Esophagus muscularis mucosa (tissue), 4 donors: ENCODE measurements around the gene TANC1. TPM values are rescaled to one million over a fixed set of nuclear protein-coding genes. Genes with fewer than 3 reads are reported as not detected.

ENCODE experiments used
- DNase-seq: peaks from one replicate; pipeline ENCODE4 v3.0.0-alpha.2; 2017; ENCODE audit errors: extremely low spot score
- H3K27ac ChIP-seq, 4 donors: fragments of 200-600 bp; sonication (generic); replicated peaks in 1 of 4; 1 replicate in 3 of 4; 2 replicates in 1 of 4; pipeline ENCODE4 v1.5.1; 2016 to 2019; ENCODE audit warnings: mild to moderate bottlenecking in 1 of 4
- H3K27me3 ChIP-seq, 4 donors: fragments of 200-600 bp; sonication (generic); one replicate each; pipeline versions ENCODE4 v1.5.1 to v1.6.0; 2016 to 2019
- H3K36me3 ChIP-seq, 4 donors: fragments of 200-600 bp; sonication (generic); one replicate each; pipeline ENCODE4 v1.5.1; 2016 to 2019
- H3K4me1 ChIP-seq, 4 donors: fragments of 200-600 bp; sonication (generic); one replicate each; pipeline ENCODE4 v1.5.1; 2016 to 2019
- H3K4me3 ChIP-seq, 4 donors: fragments of 200-600 bp; sonication (generic); 1 replicate in 2 of 4; 2 replicates in 2 of 4; pipeline ENCODE4 v1.5.1; 2016 to 2019; ENCODE audit warnings: mild to moderate bottlenecking in 4 of 4, moderate library complexity in 1 of 4
- H3K9me3 ChIP-seq, 4 donors: fragments of 200-600 bp; sonication (generic); 1 replicate in 3 of 4; 2 replicates in 1 of 4; pipeline ENCODE4 v1.5.1; 2016 to 2019
- EP300 ChIP-seq: sonication (generic); formaldehyde crosslinking; IDR thresholded peaks from one replicate; pipeline ENCODE4 v1.6.1; 2017; ENCODE audit warnings: antibody characterized with exemption
- POLR2A ChIP-seq: fragments of 450-650 bp; IDR thresholded peaks from one replicate; pipeline ENCODE4 v1.6.1; 2017; ENCODE audit warnings: antibody characterized with exemption, moderate library complexity, mild to moderate bottlenecking, low read depth
- POLR2AphosphoS5 ChIP-seq, 2 donors: sonication (generic); formaldehyde crosslinking; IDR thresholded peaks; one replicate each; pipeline ENCODE4 v1.6.1; 2017; ENCODE audit warnings: antibody characterized with exemption in 2 of 2
- WGBS: methylation state at CpG from one replicate; pipeline ENCODE4 v1.1.5; 2018; 5-methylcytosine and 5-hydroxymethylcytosine counted together
- intact Hi-C: fragments of 100-400 bp; cut with DNase I; formaldehyde crosslinking; loops from one replicate; pipeline ENCODE4 v1.15.1; 2023
- total RNA-seq, 4 donors: library from RNA; depleted of rRNA; stranded (reverse); fragments of >200 nt; gene quantifications; one replicate each; pipeline versions ENCODE4 v1.1.0 to v1.2.1, GENCODE V29; 2016
- TF ChIP-seq, protein P1 (sequence below), 3 experiments: fragments of 200-600 bp in 2 of 3; fragments of 450-650 bp in 1 of 3; sonication (generic) in 2 of 3; IDR thresholded peaks; one replicate each; pipeline ENCODE4 v1.5.1; 2017 to 2019; ENCODE audit warnings: antibody characterized with exemption in 3 of 3, mild to moderate bottlenecking in 2 of 3, moderate library complexity in 1 of 3

The TANC1 gene
- total RNA-seq, 4 donors from 2014 or later = 34.3 to 54.0 (median 52.9) TPM

DNA sequence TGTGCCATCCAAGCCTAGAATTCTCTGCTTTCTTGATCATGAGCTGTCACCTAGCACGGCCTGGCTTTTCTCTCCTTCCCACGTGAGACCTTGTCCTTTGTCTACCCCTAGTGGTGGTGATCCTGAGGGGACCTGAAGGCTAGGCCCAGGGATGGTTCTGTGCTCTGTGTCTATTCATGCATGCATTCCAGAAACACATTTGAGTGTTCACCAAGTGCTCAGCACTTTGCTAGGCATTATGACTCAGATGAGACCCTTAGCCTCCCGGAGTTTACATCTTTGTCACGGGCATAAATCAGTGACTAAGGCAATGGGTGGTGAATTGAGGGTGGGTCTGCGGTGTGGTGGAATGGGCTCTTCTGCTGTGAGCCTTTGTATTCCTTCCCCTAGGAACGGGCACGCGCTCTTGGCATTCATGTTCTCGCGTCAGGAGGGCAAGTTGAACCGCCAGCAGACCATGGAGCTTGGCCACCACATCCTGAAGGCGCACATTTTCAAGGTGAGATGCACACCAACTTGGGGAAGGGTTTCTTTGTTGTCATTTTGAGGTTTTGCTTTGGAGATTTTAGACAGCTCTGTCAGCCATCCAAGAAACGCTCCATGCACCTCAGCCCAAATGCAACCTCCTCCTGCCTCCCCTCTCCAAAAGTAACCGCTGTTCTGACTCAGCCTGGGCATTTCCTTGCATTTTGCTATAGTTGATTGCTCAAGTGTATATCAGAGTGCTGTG lies 217.1 kb downstream of the TANC1 start:
- Histone ChIP-seq H3K36me3 (peaks cover 9 to 70% (median 43%) of the 10 kb centered on the region in 4 donors), H3K4me1 (peaks cover 0 to 30% (median 6%) of the 10 kb centered on the region in 4 donors), H3K27me3 (no peaks in the 10 kb centered on the region), H3K27ac (no peak overlapping the region), H3K4me3 (no peak overlapping the region), H3K9me3 (no peaks in the 10 kb centered on the region)
- no peak for TF ChIP-seq POLR2AphosphoS5 (IDR thresholded peaks at IDR 0.05)
- TF ChIP-seq, protein P1, sequence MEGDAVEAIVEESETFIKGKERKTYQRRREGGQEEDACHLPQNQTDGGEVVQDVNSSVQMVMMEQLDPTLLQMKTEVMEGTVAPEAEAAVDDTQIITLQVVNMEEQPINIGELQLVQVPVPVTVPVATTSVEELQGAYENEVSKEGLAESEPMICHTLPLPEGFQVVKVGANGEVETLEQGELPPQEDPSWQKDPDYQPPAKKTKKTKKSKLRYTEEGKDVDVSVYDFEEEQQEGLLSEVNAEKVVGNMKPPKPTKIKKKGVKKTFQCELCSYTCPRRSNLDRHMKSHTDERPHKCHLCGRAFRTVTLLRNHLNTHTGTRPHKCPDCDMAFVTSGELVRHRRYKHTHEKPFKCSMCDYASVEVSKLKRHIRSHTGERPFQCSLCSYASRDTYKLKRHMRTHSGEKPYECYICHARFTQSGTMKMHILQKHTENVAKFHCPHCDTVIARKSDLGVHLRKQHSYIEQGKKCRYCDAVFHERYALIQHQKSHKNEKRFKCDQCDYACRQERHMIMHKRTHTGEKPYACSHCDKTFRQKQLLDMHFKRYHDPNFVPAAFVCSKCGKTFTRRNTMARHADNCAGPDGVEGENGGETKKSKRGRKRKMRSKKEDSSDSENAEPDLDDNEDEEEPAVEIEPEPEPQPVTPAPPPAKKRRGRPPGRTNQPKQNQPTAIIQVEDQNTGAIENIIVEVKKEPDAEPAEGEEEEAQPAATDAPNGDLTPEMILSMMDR (IDR thresholded peaks at IDR 0.05) = peak in 2 of 3 experiments; percentile 15 to 38
- 85% methylated on average over 13 of the region's 14 CpGs for WGBS
- DNase-seq = no peak
- intact Hi-C loops = no loop called here

DNA sequence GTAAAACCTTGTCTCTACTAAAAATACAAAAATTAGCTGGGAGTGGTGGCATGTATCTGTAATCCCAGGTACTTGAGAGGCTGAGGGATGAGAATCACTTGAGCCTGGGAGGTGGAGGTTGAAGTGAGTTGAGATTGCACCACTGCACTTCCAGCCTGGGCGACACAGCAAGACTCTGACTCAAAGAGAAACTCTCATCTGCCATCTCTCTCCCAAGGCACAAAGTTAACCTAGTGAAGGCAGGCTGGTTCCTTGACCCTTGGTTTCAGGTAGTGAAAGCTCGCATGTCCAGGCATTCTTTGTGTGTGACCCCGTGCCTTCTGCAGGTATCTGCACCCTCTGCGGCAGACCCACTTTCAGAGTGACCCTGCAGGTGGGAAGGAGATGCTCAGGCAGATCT lies 218.0 kb downstream of the TANC1 start:
- Histone ChIP-seq H3K27ac (no peak overlapping the region), H3K36me3 (peaks cover 9 to 70% (median 47%) of the 10 kb centered on the region in 4 donors), H3K27me3 (no peaks in the 10 kb centered on the region), H3K4me3 (no peak overlapping the region), H3K9me3 (no peaks in the 10 kb centered on the region), H3K4me1 (peaks cover 0 to 30% (median 6%) of the 10 kb centered on the region in 4 donors)
- DNase-seq = no peak
- intact Hi-C loops = no loop called here
- TF ChIP-seq POLR2AphosphoS5 (IDR thresholded peaks at IDR 0.05) = no peak
- TF ChIP-seq POLR2A = no peak
- no peak for TF ChIP-seq EP300
- TF ChIP-seq, protein P1 (IDR thresholded peaks at IDR 0.05) = no peak
- 98% methylated on average over 4 of the region's 4 CpGs for WGBS

DNA sequence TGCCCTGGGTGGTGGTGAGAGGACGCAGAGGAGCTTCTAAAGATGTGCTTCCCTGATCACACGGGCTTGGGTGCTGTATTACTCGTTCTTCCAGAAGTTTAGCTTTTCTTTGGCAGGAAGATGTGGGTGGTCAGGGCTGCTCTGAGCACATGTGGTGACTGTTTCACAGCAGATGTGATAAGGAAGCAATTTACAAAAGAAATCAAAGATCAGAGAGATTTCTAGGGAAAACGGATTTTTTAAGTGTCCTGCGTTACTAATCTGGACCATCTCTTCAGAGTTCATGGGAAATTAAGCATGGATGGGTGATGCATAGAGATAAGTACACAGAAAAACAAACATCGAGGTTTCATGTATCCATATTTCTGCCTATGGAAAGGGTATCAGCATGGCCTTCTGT lies 218.7 kb downstream of the TANC1 start:
- TF ChIP-seq EP300 (no peak), POLR2A (no peak), POLR2AphosphoS5 (IDR thresholded peaks at IDR 0.05) (no peak)
- TF ChIP-seq, protein P1 (IDR thresholded peaks at IDR 0.05) = no peak
- intact Hi-C loops = no loop called here
- Histone ChIP-seq H3K27ac (no peak overlapping the region), H3K36me3 (peaks cover 9 to 69% (median 50%) of the 10 kb centered on the region in 4 donors), H3K4me3 (no peak overlapping the region), H3K27me3 (no peaks in the 10 kb centered on the region), H3K9me3 (no peaks in the 10 kb centered on the region), H3K4me1 (peaks cover 0 to 30% (median 6%) of the 10 kb centered on the region in 4 donors)
- no peak for DNase-seq
- 81% methylated on average over 6 of the region's 6 CpGs for WGBS

DNA sequence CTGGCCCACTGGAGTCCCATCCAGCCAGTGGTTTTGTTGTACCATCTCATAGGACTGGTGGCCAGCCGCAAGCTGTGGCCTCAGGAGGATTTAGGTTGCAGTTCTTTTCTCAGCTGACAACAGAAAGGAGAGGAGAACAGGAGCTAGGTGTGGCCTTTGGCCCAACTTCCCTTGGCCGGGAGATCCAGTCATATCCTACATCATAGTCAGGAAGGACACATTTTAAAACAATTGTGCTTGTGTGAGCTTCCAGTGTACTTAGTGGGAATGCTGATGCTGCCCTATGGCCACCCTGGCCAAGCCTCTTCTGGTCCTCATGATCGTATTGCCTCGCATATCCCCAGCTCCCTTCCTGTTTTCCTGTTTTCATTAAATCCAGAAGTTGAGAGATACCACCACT lies 220.0 kb downstream of the TANC1 start:
- DNase-seq = no peak
- Histone ChIP-seq H3K9me3 (no peaks in the 10 kb centered on the region), H3K4me3 (no peak overlapping the region), H3K27me3 (no peaks in the 10 kb centered on the region), H3K27ac (peak overlapping the region in 2 of 4 donors; percentile 1 to 24), H3K36me3 (peaks cover 9 to 80% (median 52%) of the 10 kb centered on the region in 4 donors), H3K4me1 (peaks cover 0 to 22% (median 6%) of the 10 kb centered on the region in 4 donors)
- TF ChIP-seq POLR2A (no peak), POLR2AphosphoS5 (IDR thresholded peaks at IDR 0.05) (peak in 1 of 2 donors; percentile 21)
- WGBS = 82% methylated on average over 3 of the region's 4 CpGs
- intact Hi-C loops = no loop called here

DNA sequence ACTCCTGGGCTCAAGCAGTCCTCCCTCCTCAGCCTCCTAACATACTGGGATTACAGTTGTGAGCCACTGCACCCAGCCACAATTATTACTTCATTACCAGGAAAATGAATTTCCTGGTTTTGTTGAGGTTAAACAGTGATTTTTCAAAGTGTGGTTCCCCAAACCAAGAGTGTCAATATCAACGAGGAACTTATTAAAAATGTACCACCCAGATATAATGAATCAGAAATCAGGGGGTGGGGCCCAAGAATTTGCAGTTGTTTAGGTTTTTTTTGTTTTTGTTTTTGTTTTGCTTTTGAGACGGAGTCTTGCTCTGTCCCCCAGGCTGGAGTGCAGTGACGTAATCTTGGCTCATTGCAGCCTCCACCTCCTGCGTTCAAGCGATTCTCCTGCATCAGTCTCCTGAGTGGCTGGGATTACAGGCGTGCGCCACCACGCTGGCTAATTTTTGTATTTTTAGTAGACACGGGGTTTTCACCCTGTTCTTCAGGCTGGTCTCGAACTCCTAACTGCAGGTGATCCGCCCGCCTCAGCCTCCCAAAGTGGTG lies 224.0 kb downstream of the TANC1 start:
- Histone ChIP-seq H3K27ac (no peak overlapping the region), H3K4me1 (peaks cover 0 to 16% (median 3%) of the 10 kb centered on the region in 4 donors), H3K9me3 (no peaks in the 10 kb centered on the region), H3K36me3 (peaks cover 20 to 89% (median 61%) of the 10 kb centered on the region in 4 donors), H3K27me3 (no peaks in the 10 kb centered on the region), H3K4me3 (no peak overlapping the region)
- WGBS = 87% methylated on average over 12 of the region's 12 CpGs
- TF ChIP-seq, protein P1 (IDR thresholded peaks at IDR 0.05) = no peak
- no peak for TF ChIP-seq POLR2AphosphoS5 (IDR thresholded peaks at IDR 0.05)
- TF ChIP-seq POLR2A = no peak
- no peak for TF ChIP-seq EP300
- intact Hi-C loops = no loop called here
- DNase-seq = no peak
